NCI-H748 (cell line): ENCODE results near the gene MT1H.
"Not testable (repeated sequence)": the region's sequence is repeated elsewhere in the genome, so short reads cannot be mapped to it uniquely, and the experiment has no call there.

ENCODE experiments used
- DNase-seq: peaks from one replicate; lab custom pipeline; 2025; ENCODE audit not compliant: unreplicated experiment; lab: John Stamatoyannopoulos, UW

MT1H gene

DNA sequence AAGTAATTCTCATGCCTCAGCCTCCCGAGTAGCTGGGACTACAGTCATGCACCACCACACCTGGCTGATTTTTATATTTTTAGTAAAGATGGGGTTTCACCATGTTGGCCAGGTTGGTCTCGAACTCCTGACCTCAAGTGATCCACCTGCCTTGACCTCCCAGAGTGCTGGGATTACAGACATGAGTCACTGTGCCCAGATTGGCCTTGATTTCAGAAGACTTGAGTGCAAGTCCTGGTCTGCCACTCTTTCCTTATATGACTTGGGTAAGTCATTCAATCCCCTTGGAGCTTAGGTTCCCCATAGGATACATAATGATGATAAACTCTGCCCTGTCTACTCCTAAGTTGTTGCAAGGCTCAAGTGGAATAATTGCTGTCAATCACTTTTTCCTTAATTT, 47.9 kb downstream of the MT1H start:
- DNase-seq = not testable (repeated sequence)
